ENCODE measurements around the gene NPAS3. TPM values are rescaled to one million over a fixed set of nuclear protein-coding genes. Genes with fewer than 3 reads are reported as not detected.

The NPAS3 gene
- total RNA-seq, 2 experiments from 2014 or later = not detected

GRCh38 chr14:33705490-33705889 lies 766.8 kb downstream of the NPAS3 start:
- no peak overlapping the region for H2AFZ ChIP-seq (ENCODE audit: low read length)
- H3K4me3 ChIP-seq (ENCODE audit: low read depth, low read length, poor library complexity, severe bottlenecking) = no peak overlapping the region
- TF ChIP-seq CTCF (conservative IDR thresholded peaks at IDR 0.05; ENCODE audit: low read length) (no peak), EZH2phosphoT487 (IDR thresholded peaks at IDR 0.05; ENCODE audit: borderline replicate concordance, low read depth, low read length) (no peak)
- H3K4me2 ChIP-seq (ENCODE audit: low read length) = no peak overlapping the region
- POLR2A ChIA-PET = no interaction called here
- no peaks in the 10 kb centered on the region for H4K20me1 ChIP-seq (ENCODE audit: insufficient read depth, low read length)
- no peaks in the 10 kb centered on the region for H3K79me2 ChIP-seq (ENCODE audit: insufficient read depth, low read depth, low read length)
- no peaks in the 10 kb centered on the region for H3K36me3 ChIP-seq (ENCODE audit: insufficient read depth, low read length)
- no peak for DNase-seq (ENCODE audit: low spot score)
- H3K9me3 ChIP-seq (ENCODE audit: low read length) = no peaks in the 10 kb centered on the region
- CTCF ChIA-PET (ENCODE audit: unreplicated experiment) = no interaction called here
- intact Hi-C loops (cut with micrococcal nuclease; ENCODE audit: unreplicated experiment) = no loop called here
- no peak overlapping the region for H3K27ac ChIP-seq (ENCODE audit: low read depth, low read length, poor library complexity, severe bottlenecking)
- BruUV-seq (replicated peaks) = no TSS peak
- H3K4me1 ChIP-seq (ENCODE audit: insufficient read depth, low read length, poor library complexity, severe bottlenecking) = no peaks in the 10 kb centered on the region
- no peaks in the 10 kb centered on the region for H3K9me2 ChIP-seq (ENCODE audit: insufficient read depth, low read length)

GRCh38 chr14:33707716-33708115 lies 769.0 kb downstream of the NPAS3 start:
- CTCF ChIA-PET (ENCODE audit: unreplicated experiment) = no interaction called here
- no peak overlapping the region for H3K4me3 ChIP-seq (ENCODE audit: low read depth, low read length, poor library complexity, severe bottlenecking)
- POLR2A ChIA-PET = interaction anchor here (1.0 to 1.5 kb wide), 2 partner anchors 11 to 20 kb away, joined by 3 read pairs; no protein-coding TSS in a partner anchor
- no peaks in the 10 kb centered on the region for H4K20me1 ChIP-seq (ENCODE audit: insufficient read depth, low read length)
- no peaks in the 10 kb centered on the region for H3K9me3 ChIP-seq (ENCODE audit: low read length)
- intact Hi-C loops (cut with micrococcal nuclease; ENCODE audit: unreplicated experiment) = no loop called here
- no peaks in the 10 kb centered on the region for H3K36me3 ChIP-seq (ENCODE audit: insufficient read depth, low read length)
- no peaks in the 10 kb centered on the region for H3K9me2 ChIP-seq (ENCODE audit: insufficient read depth, low read length)
- no peak overlapping the region for H2AFZ ChIP-seq (ENCODE audit: low read length)
- no peak for DNase-seq (ENCODE audit: low spot score)
- H3K79me2 ChIP-seq (ENCODE audit: insufficient read depth, low read depth, low read length) = no peaks in the 10 kb centered on the region
- no peak overlapping the region for H3K4me2 ChIP-seq (ENCODE audit: low read length)
- no peak for TF ChIP-seq CTCF (conservative IDR thresholded peaks at IDR 0.05; ENCODE audit: low read length)
- no peak for TF ChIP-seq EZH2phosphoT487 (IDR thresholded peaks at IDR 0.05; ENCODE audit: borderline replicate concordance, low read depth, low read length)
- no TSS peak for BruUV-seq (replicated peaks)
- no peak overlapping the region for H3K27ac ChIP-seq (ENCODE audit: low read depth, low read length, poor library complexity, severe bottlenecking)
- H3K4me1 ChIP-seq (ENCODE audit: insufficient read depth, low read length, poor library complexity, severe bottlenecking) = no peaks in the 10 kb centered on the region

GRCh38 chr14:33709283-33709682 lies 770.6 kb downstream of the NPAS3 start:
- Histone ChIP-seq H2AFZ (ENCODE audit: low read length) (no peak overlapping the region), H3K4me2 (ENCODE audit: low read length) (no peak overlapping the region), H3K79me2 (ENCODE audit: insufficient read depth, low read depth, low read length) (no peaks in the 10 kb centered on the region), H3K4me1 (ENCODE audit: insufficient read depth, low read length, poor library complexity, severe bottlenecking) (no peaks in the 10 kb centered on the region), H3K9me2 (ENCODE audit: insufficient read depth, low read length) (no peaks in the 10 kb centered on the region), H4K20me1 (ENCODE audit: insufficient read depth, low read length) (no peaks in the 10 kb centered on the region), H3K9me3 (ENCODE audit: low read length) (no peaks in the 10 kb centered on the region), H3K4me3 (ENCODE audit: low read depth, low read length, poor library complexity, severe bottlenecking) (no peak overlapping the region), H3K36me3 (ENCODE audit: insufficient read depth, low read length) (no peaks in the 10 kb centered on the region), H3K27ac (ENCODE audit: low read depth, low read length, poor library complexity, severe bottlenecking) (no peak overlapping the region)
- CTCF ChIA-PET (ENCODE audit: unreplicated experiment) = no interaction called here
- POLR2A ChIA-PET = no interaction called here
- BruUV-seq (replicated peaks) = no TSS peak
- intact Hi-C loops (cut with micrococcal nuclease; ENCODE audit: unreplicated experiment) = no loop called here
- DNase-seq (ENCODE audit: low spot score) = no peak
- TF ChIP-seq CTCF (conservative IDR thresholded peaks at IDR 0.05; ENCODE audit: low read length) (no peak), EZH2phosphoT487 (IDR thresholded peaks at IDR 0.05; ENCODE audit: borderline replicate concordance, low read depth, low read length) (no peak)
